GM21786 (cell line): ENCODE data around the gene HLCS.

Experiments used
- ATAC-seq: cut with Tn5 transposase; IDR thresholded peaks from one replicate; pipeline ENCODE4 v1.9.1; 2021; ENCODE audit not compliant: unreplicated experiment

Gene HLCS

GRCh38 chr21:36728371-36729111, 237.9 kb downstream of the HLCS start:
- ATAC-seq = no peak

GRCh38 chr21:36727866-36728265, 238.6 kb downstream of the HLCS start:
- ATAC-seq = no peak

GRCh38 chr21:36725793-36726386, 240.6 kb downstream of the HLCS start:
- ATAC-seq = no peak

GRCh38 chr21:36724660-36725059, 241.8 kb downstream of the HLCS start:
- ATAC-seq = no peak

- no peak for ATAC-seq
Measured at GRCh38 chr21:36723371-36723881, 243.0 kb downstream of the HLCS start.

GRCh38 chr21:36722370-36723368, 243.8 kb downstream of the HLCS start:
- ATAC-seq = no peak

GRCh38 chr21:36721817-36722216, 244.7 kb downstream of the HLCS start:
- no peak for ATAC-seq

- no peak for ATAC-seq
Measured at GRCh38 chr21:36719614-36720013, 246.9 kb downstream of the HLCS start.

GRCh38 chr21:36718951-36719501, 247.4 kb downstream of the HLCS start:
- ATAC-seq = no peak

- ATAC-seq = no peak
Measured at GRCh38 chr21:36717976-36718375, 248.5 kb downstream of the HLCS start.

GRCh38 chr21:36716836-36717235, 249.6 kb downstream of the HLCS start:
- no peak for ATAC-seq

GRCh38 chr21:36716387-36716786, 250.1 kb downstream of the HLCS start:
- no peak for ATAC-seq

- ATAC-seq = no peak
Measured at GRCh38 chr21:36713746-36714145, 252.7 kb downstream of the HLCS start.

- no peak for ATAC-seq
Measured at GRCh38 chr21:36710729-36711048, 255.8 kb downstream of the HLCS start.

GRCh38 chr21:36709868-36710728, 256.4 kb downstream of the HLCS start:
- no peak for ATAC-seq

GRCh38 chr21:36709030-36709867, 257.2 kb downstream of the HLCS start:
- ATAC-seq = no peak

GRCh38 chr21:36708286-36709029, 258.0 kb downstream of the HLCS start:
- ATAC-seq = no peak

- ATAC-seq = no peak
Measured at GRCh38 chr21:36707763-36708285, 258.6 kb downstream of the HLCS start.
